HL-60 (cell line): ENCODE data around the gene GRK7.

Experiments
- POLR2AphosphoS5 ChIP-seq: IDR thresholded peaks from 2 replicates; pipeline ENCODE4 v1.6.1; 2012; ENCODE audit warnings: low read depth
- TF ChIP-seq, protein P1 (sequence below): IDR thresholded peaks from 2 replicates; pipeline ENCODE4 v1.6.1; 2012; ENCODE audit warnings: low read depth; ENCODE audit not compliant: insufficient replicate concordance
- TF ChIP-seq, protein P2 (sequence below): IDR thresholded peaks from one replicate; pipeline ENCODE4 v1.5.1; 2011; ENCODE audit warnings: low read length, control low read depth, inconsistent platforms; ENCODE audit not compliant: insufficient read depth

DNA sequence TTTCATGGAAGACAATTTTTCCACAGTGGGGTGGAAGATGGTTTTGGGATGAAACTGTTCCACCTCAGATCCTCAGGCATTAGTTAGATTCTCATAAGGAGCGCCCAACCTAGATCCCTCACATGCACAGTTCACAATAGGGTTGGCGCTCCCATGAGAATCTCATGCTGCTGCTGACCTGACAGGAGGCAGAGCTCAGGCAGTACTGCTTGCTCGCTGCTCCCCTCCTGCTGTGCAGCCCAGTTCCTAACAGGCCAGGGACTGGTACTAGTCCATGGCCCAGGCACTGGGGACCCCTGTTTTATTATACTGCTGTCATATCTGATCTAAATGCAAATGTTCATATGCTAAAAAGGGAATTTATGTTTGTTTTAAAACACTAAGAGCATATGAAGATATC, 9.8 kb upstream of the GRK7 start:
- TF ChIP-seq, protein P1, sequence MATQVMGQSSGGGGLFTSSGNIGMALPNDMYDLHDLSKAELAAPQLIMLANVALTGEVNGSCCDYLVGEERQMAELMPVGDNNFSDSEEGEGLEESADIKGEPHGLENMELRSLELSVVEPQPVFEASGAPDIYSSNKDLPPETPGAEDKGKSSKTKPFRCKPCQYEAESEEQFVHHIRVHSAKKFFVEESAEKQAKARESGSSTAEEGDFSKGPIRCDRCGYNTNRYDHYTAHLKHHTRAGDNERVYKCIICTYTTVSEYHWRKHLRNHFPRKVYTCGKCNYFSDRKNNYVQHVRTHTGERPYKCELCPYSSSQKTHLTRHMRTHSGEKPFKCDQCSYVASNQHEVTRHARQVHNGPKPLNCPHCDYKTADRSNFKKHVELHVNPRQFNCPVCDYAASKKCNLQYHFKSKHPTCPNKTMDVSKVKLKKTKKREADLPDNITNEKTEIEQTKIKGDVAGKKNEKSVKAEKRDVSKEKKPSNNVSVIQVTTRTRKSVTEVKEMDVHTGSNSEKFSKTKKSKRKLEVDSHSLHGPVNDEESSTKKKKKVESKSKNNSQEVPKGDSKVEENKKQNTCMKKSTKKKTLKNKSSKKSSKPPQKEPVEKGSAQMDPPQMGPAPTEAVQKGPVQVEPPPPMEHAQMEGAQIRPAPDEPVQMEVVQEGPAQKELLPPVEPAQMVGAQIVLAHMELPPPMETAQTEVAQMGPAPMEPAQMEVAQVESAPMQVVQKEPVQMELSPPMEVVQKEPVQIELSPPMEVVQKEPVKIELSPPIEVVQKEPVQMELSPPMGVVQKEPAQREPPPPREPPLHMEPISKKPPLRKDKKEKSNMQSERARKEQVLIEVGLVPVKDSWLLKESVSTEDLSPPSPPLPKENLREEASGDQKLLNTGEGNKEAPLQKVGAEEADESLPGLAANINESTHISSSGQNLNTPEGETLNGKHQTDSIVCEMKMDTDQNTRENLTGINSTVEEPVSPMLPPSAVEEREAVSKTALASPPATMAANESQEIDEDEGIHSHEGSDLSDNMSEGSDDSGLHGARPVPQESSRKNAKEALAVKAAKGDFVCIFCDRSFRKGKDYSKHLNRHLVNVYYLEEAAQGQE, result no peak
- TF ChIP-seq, protein P2, sequence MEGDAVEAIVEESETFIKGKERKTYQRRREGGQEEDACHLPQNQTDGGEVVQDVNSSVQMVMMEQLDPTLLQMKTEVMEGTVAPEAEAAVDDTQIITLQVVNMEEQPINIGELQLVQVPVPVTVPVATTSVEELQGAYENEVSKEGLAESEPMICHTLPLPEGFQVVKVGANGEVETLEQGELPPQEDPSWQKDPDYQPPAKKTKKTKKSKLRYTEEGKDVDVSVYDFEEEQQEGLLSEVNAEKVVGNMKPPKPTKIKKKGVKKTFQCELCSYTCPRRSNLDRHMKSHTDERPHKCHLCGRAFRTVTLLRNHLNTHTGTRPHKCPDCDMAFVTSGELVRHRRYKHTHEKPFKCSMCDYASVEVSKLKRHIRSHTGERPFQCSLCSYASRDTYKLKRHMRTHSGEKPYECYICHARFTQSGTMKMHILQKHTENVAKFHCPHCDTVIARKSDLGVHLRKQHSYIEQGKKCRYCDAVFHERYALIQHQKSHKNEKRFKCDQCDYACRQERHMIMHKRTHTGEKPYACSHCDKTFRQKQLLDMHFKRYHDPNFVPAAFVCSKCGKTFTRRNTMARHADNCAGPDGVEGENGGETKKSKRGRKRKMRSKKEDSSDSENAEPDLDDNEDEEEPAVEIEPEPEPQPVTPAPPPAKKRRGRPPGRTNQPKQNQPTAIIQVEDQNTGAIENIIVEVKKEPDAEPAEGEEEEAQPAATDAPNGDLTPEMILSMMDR, result no peak
- no peak for TF ChIP-seq POLR2AphosphoS5
